Gastrocnemius medialis (tissue), 4 donors: ENCODE results near the gene GPATCH2. TPM values are rescaled to one million over a fixed set of nuclear protein-coding genes. Genes with fewer than 3 reads are reported as not detected.
"Not testable (repeated sequence)": the region's sequence is repeated elsewhere in the genome, so short reads cannot be mapped to it uniquely, and the experiment has no call there.

ENCODE experiments used
- ATAC-seq, 2 donors: fragments of 150-250 bp; one replicate each; pipeline ENCODE4 v1.9.1; 2016
- DNase-seq, 2 donors: peaks; one replicate each; pipeline ENCODE4 v3.0.0-alpha.2; 2019
- H3K27ac ChIP-seq, 4 donors: fragments of 200-600 bp; sonication (generic); 1 replicate in 1 of 4; 2 replicates in 3 of 4; pipeline ENCODE4 v1.5.1; 2016 to 2018; ENCODE audit warnings: mild to moderate bottlenecking in 2 of 4, moderate library complexity in 1 of 4
- H3K27me3 ChIP-seq, 3 donors: fragments of 200-600 bp; sonication (generic) in 2 of 3; 1 replicate in 1 of 3; 2 replicates in 2 of 3; pipeline versions ENCODE4 v1.5.1 to v1.6.0; 2016 to 2019; ENCODE audit warnings: mild to moderate bottlenecking in 1 of 3, moderate library complexity in 1 of 3
- H3K36me3 ChIP-seq, 2 donors: fragments of 200-600 bp; sonication (generic) in 1 of 2; one replicate each; pipeline ENCODE4 v1.5.1; 2017 to 2018
- H3K4me1 ChIP-seq, 2 donors: fragments of 200-600 bp; sonication (generic) in 1 of 2; one replicate each; pipeline ENCODE4 v1.5.1; 2016 to 2017; ENCODE audit warnings: mild to moderate bottlenecking in 2 of 2
- H3K4me3 ChIP-seq, 4 donors: fragments of 200-600 bp; sonication (generic) in 3 of 4; 1 replicate in 1 of 4; 2 replicates in 3 of 4; pipeline ENCODE4 v1.5.1; 2016 to 2019; ENCODE audit warnings: mild to moderate bottlenecking in 2 of 4
- H3K9me3 ChIP-seq, 3 donors: fragments of 200-600 bp; sonication (generic) in 2 of 3; 1 replicate in 1 of 3; 2 replicates in 2 of 3; pipeline ENCODE4 v1.5.1; 2016 to 2019
- CTCF ChIP-seq, 5 experiments: fragments of 450-650 bp in 3 of 5; fragments of 200-600 bp in 2 of 5; sonication (generic) in 2 of 5; IDR thresholded peaks in 4 of 5; conservative IDR thresholded peaks in 1 of 5; 1 replicate in 4 of 5; 2 replicates in 1 of 5; pipeline ENCODE4 v1.5.1; 2016 to 2019; ENCODE audit warnings: antibody characterized with exemption in 5 of 5, mild to moderate bottlenecking in 3 of 5, moderate library complexity in 3 of 5
- POLR2A ChIP-seq, 2 donors: fragments of 450-650 bp; IDR thresholded peaks; one replicate each; pipeline ENCODE4 v1.6.1; 2017; ENCODE audit warnings: antibody characterized with exemption in 2 of 2, mild to moderate bottlenecking in 2 of 2, moderate library complexity in 2 of 2
- in situ Hi-C, 4 donors: fragments of 200-750 bp; cut with MboI; loops; one replicate each; pipeline versions ENCODE4 v1.15.0 to v1.8.0; 2017; ENCODE audit warnings: low sequenced_read_pairs in 4 of 4
- intact Hi-C: fragments of 100-400 bp; cut with DNase I; formaldehyde crosslinking; loops from one replicate; pipeline ENCODE4 v1.15.1; 2023; ENCODE audit warnings: low total_unique reads
- total RNA-seq, 4 donors: library from RNA; depleted of rRNA; stranded (reverse); fragments of >200 nt; gene quantifications; one replicate each; pipeline versions ENCODE4 v1.1.0 to v1.2.3, GENCODE V29; 2016

Gene GPATCH2
- total RNA-seq, 4 donors from 2014 or later, result 3.6 to 9.3 (median 6.9) TPM

GRCh38 chr1:217393896-217394295 is 237.0 kb downstream of the GPATCH2 start:
- DNase-seq (no peak), ATAC-seq (no peak)
- Histone ChIP-seq H3K36me3 (no peaks in the 10 kb centered on the region), H3K4me3 (no peak overlapping the region), H3K27ac (no peak overlapping the region), H3K9me3 (no peaks in the 10 kb centered on the region), H3K4me1 (no peaks in the 10 kb centered on the region), H3K27me3 (no peaks in the 10 kb centered on the region)
- no peak for TF ChIP-seq POLR2A (IDR thresholded peaks at IDR 0.05)
- TF ChIP-seq CTCF (IDR thresholded peaks at IDR 0.05 in 4 of 5, conservative IDR thresholded peaks at IDR 0.05 in 1 of 5), result no peak
- intact Hi-C loops (no loop called here), in situ Hi-C loops (no loop called here)

DNA sequence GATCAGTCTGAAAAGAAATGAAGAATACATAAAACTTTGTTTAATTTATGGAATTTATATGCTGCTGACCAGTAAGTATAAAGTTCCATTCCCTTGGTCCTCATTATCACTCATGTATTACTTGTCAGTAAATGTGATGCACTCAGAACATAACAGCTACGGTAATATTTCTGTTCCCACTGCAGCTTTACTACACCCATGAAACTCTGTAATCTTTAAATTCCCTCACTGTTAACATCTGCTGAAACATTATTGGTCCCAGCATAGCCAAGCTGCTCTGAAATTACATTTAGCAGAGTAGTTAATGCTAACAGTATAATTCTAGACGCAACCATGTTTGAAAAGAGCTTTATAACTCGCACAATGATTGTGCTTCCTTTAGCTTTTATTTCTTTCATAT is 238.4 kb downstream of the GPATCH2 start:
- no peak overlapping the region for H3K27ac ChIP-seq
- intact Hi-C loops (no loop called here), in situ Hi-C loops (no loop called here)
- no peaks in the 10 kb centered on the region for H3K4me1 ChIP-seq
- H3K27me3 ChIP-seq, result no peaks in the 10 kb centered on the region
- H3K9me3 ChIP-seq, result no peaks in the 10 kb centered on the region
- DNase-seq (no peak), ATAC-seq (no peak)
- TF ChIP-seq POLR2A (IDR thresholded peaks at IDR 0.05), result no peak
- TF ChIP-seq CTCF (IDR thresholded peaks at IDR 0.05 in 4 of 5, conservative IDR thresholded peaks at IDR 0.05 in 1 of 5), result no peak
- H3K36me3 ChIP-seq, result no peaks in the 10 kb centered on the region
- no peak overlapping the region for H3K4me3 ChIP-seq

GRCh38 chr1:217389895-217390294 is 241.0 kb downstream of the GPATCH2 start:
- DNase-seq (no peak), ATAC-seq (no peak)
- no peak overlapping the region for H3K4me3 ChIP-seq
- TF ChIP-seq CTCF (IDR thresholded peaks at IDR 0.05 in 4 of 5, conservative IDR thresholded peaks at IDR 0.05 in 1 of 5), result no peak
- no peak for TF ChIP-seq POLR2A (IDR thresholded peaks at IDR 0.05)
- no peaks in the 10 kb centered on the region for H3K36me3 ChIP-seq
- intact Hi-C loops, result no loop called here
- no peaks in the 10 kb centered on the region for H3K4me1 ChIP-seq
- in situ Hi-C loops, result no loop called here
- H3K27me3 ChIP-seq, result no peaks in the 10 kb centered on the region
- H3K9me3 ChIP-seq, result no peaks in the 10 kb centered on the region
- no peak overlapping the region for H3K27ac ChIP-seq

DNA sequence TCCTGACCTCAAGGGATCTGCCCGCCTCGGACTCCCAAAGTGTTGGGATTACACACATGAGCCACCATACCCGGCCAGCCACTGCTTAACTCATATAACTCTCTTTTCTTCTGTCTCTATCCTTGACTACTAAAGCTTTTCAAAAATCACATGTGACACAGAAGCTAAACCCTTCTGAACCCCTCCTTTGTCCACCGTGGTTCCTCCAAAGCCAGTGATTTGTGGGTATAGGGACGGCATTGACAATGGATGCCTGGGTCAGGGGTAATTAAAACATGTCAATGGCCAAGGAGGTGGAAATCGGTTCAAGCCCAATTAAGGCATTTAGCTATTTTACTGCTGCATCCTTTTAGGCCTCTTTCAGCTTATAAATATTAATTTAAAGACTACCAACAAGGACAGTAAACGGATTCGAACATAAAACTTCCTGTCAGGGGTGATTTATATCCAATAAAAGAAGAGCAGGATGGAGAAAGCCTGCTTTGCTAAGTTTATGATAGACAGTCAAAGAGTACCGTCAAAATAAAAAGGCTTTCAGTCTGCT is 242.3 kb downstream of the GPATCH2 start:
- Histone ChIP-seq H3K4me3 (no peak overlapping the region), H3K36me3 (no peaks in the 10 kb centered on the region), H3K4me1 (no peaks in the 10 kb centered on the region), H3K27ac (no peak overlapping the region), H3K27me3 (no peaks in the 10 kb centered on the region), H3K9me3 (no peaks in the 10 kb centered on the region)
- TF ChIP-seq POLR2A (IDR thresholded peaks at IDR 0.05) (no peak), CTCF (IDR thresholded peaks at IDR 0.05 in 4 of 5, conservative IDR thresholded peaks at IDR 0.05 in 1 of 5) (no peak)
- no peak for ATAC-seq
- in situ Hi-C loops, result no loop called here
- intact Hi-C loops, result no loop called here
- no peak for DNase-seq

- H3K4me1 ChIP-seq, DNase-seq, in situ Hi-C loops, H3K9me3 ChIP-seq, ATAC-seq, H3K27ac ChIP-seq, H3K27me3 ChIP-seq, H3K36me3 ChIP-seq, H3K4me3 ChIP-seq, intact Hi-C loops: not testable (repeated sequence)
Observed at GRCh38 chr1:217381773-217382172, 249.1 kb downstream of the GPATCH2 start.

DNA sequence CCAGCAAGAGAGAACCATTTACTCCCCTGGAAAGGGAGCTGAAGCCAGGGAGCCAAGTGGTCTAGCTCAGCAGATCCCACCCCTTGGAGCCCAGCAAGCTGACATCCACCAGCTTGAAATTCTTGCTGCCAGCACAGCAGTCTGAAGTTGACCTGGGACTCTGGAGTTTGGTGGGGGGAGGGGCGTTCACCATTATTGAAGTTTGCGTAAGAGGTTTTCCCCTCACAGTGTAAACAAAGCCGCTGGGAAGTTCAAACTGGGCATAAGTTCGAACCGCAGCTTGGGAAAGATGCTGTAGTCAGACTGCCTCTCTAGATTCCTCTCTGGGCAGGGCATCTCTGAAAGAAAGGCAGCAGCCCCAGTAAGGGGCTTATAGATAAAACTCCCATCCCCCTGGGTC is 251.1 kb downstream of the GPATCH2 start:
- ATAC-seq, in situ Hi-C loops, H3K27me3 ChIP-seq, H3K9me3 ChIP-seq, intact Hi-C loops, H3K4me3 ChIP-seq, H3K27ac ChIP-seq, H3K36me3 ChIP-seq, H3K4me1 ChIP-seq, DNase-seq: not testable (repeated sequence)
